ENCODE data around the gene RAB36. TPM values are rescaled to one million over a fixed set of nuclear protein-coding genes. Genes with fewer than 3 reads are reported as not detected.

RAB36 gene
- total RNA-seq, 1 donor from 2014 or later = 9.6 TPM

GRCh38 chr22:23124611-23125511 lies 20.4 kb upstream of the RAB36 start:
- Histone ChIP-seq H3K27me3 (ENCODE audit: low read depth) (no peaks in the 10 kb centered on the region), H3K4me1 (no peaks in the 10 kb centered on the region), H3K36me3 (no peaks in the 10 kb centered on the region), H3K27ac (no peak overlapping the region), H3K9me3 (no peaks in the 10 kb centered on the region), H3K4me3 (no peak overlapping the region)
- no peak for ATAC-seq
- no peak for TF ChIP-seq CTCF (IDR thresholded peaks at IDR 0.05)
- intact Hi-C loops (cut with DNase I) = loop anchor here (10.0 kb wide), 1 partner anchor 160 kb away; no protein-coding TSS in a partner anchor
- DNase-seq = no peak

- intact Hi-C loops (cut with DNase I) = loop anchor here (10.0 kb wide), 1 partner anchor 161 kb away; no protein-coding TSS in a partner anchor
- TF ChIP-seq CTCF (IDR thresholded peaks at IDR 0.05) = no peak
- no peak for ATAC-seq
- H3K9me3 ChIP-seq = no peaks in the 10 kb centered on the region
- no peaks in the 10 kb centered on the region for H3K4me1 ChIP-seq
- H3K27ac ChIP-seq = no peak overlapping the region
- H3K27me3 ChIP-seq (ENCODE audit: low read depth) = no peaks in the 10 kb centered on the region
- H3K36me3 ChIP-seq = no peaks in the 10 kb centered on the region
- no peak for DNase-seq
- H3K4me3 ChIP-seq = no peak overlapping the region
These were observed 19.7 kb upstream of the RAB36 start for GRCh38 chr22:23125512-23126103.

DNA sequence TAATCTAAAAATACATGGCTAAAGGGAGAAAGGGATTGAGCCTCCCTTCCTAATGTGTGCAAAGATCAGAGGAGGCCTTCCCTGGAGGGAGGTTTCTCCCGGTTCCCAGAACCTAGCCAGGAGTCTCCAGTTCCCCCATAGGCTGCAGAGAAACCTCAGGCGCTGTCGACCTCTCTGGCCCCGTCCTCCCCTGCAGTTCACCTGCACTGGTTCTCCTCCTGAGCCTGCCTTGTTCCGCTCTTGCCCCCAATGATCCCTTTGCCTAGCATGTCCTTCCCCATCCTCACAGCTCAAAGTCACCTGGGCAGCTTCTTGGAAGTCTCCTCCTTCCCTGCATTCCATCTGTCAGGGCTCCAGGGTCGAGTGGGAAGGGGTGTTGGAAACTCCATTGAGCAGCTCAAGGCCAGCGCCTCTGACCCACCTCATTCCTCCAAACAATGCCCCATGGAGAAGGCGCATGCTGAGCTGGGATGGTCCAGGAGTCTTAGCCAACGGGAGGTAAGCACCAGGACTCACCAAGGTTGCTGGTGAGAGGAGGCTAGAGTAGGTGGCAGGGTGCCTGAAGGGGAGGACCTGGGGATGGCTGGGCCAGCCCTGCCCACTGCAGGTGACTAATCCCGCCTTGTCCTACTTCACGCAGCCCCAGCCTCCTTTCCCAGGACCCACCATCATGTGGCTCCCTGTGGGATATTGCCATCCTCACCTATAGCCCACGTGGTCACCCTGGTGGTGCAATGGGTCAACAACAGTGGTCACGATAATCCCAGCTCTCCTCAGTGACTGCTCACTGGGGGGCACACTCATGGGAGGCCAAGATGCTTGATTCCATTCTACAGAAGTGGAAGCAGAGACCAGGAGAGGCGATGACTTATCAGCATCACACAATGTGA lies 18.9 kb upstream of the RAB36 start:
- Histone ChIP-seq H3K36me3 (no peaks in the 10 kb centered on the region), H3K4me1 (no peaks in the 10 kb centered on the region), H3K4me3 (no peak overlapping the region), H3K27me3 (ENCODE audit: low read depth) (no peaks in the 10 kb centered on the region), H3K27ac (no peak overlapping the region), H3K9me3 (no peaks in the 10 kb centered on the region)
- ATAC-seq = peak in 1 of 2 donors; percentile 31
- DNase-seq = no peak
- TF ChIP-seq CTCF (IDR thresholded peaks at IDR 0.05) = no peak
- intact Hi-C loops (cut with DNase I) = loop anchor here (10.0 kb wide), 1 partner anchor 162 kb away; no protein-coding TSS in a partner anchor

DNA sequence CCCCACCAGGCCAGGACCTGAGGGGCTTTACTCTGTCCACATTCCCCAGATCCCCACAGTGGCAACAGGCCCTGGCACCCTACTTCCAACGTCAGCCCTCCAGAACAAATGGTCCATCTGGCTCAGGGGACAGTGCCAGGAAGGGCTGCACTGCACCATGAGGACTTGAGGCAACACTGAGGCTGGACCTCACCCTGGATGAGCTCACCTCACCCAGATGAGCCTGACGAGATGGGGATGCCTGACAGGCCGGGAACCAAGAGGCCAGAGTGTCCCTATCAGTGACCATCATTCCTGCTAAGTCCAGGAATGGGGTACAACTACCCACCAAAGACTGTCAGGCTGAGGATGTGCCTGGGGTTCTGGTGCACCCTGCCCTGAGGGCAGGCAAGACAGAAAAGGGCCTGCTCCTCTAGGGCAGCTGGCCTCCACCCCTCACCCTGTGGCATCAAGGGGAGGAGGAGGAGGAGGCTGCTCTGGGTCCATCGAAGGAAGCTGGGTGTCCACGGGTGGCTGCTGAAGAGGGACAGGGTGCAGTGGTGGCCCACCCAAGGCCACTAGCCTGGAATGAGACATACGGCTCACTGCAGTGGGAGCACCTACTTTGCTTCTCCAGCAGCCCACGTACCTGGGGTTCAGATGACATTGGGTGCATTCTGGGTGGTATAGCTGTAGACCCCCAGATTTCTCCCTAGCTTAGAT lies 18.1 kb upstream of the RAB36 start:
- no peaks in the 10 kb centered on the region for H3K4me1 ChIP-seq
- no peak overlapping the region for H3K4me3 ChIP-seq
- ATAC-seq = no peak
- H3K27me3 ChIP-seq (ENCODE audit: low read depth) = no peaks in the 10 kb centered on the region
- no peaks in the 10 kb centered on the region for H3K36me3 ChIP-seq
- TF ChIP-seq CTCF (IDR thresholded peaks at IDR 0.05) = no peak
- H3K9me3 ChIP-seq = no peaks in the 10 kb centered on the region
- H3K27ac ChIP-seq = no peak overlapping the region
- intact Hi-C loops (cut with DNase I) = loop anchor here (10.0 kb wide), 1 partner anchor 162 kb away; no protein-coding TSS in a partner anchor
- no peak for DNase-seq
